CD4-positive, alpha-beta T cell treated with Interleukin-6 for 4 hours (primary cell): Measurements from ENCODE around the gene NDNF.

ENCODE experiments used
- DNase-seq: peaks from one replicate; pipeline ENCODE4 v3.0.0-alpha.2; 2020; ENCODE audit warnings: mixed read lengths

Gene NDNF

DNA sequence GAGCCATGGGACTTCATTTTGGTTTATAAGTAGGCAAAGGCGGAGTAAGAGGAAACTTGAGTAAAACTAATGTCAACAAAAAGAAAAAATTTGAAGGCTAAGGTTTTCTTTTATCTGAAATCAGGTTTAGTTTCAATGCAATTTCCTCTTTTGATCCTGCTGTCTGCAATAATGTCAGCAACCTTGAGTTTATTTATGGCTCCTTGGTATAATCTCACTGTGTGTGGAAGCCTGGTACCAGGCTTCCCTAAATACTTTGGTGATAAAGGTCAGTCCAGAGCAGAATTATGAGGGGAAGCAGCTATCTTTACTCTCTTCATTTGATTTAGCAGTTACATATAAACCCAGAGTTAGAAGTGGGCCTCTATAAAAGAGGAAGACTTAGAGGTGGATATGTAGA is 57.8 kb downstream of the NDNF start:
- DNase-seq, result no peak

GRCh38 chr4:121011780-121012340 is 60.5 kb downstream of the NDNF start:
- DNase-seq, result no peak

DNA sequence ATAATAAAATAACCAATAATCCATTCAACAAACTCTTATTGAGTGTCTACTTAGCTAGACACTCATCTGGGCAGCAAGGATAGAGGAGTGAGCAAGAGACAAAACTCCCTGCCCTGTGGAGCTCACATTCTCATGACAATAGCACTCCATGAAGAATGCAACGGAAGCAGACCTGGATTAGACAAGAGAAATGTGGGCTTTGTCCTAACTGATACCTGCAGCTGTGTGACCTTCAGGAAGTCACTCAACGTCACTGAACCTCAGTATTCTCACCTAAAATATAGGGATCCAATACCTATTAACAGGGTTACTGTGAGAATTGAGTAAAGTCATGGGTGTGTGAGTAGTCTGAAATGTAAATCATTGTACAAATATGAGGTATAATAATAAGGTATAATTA is 61.2 kb downstream of the NDNF start:
- DNase-seq, result no peak

- DNase-seq, result no peak
These were observed 62.5 kb downstream of the NDNF start for GRCh38 chr4:121009578-121010478.

DNA sequence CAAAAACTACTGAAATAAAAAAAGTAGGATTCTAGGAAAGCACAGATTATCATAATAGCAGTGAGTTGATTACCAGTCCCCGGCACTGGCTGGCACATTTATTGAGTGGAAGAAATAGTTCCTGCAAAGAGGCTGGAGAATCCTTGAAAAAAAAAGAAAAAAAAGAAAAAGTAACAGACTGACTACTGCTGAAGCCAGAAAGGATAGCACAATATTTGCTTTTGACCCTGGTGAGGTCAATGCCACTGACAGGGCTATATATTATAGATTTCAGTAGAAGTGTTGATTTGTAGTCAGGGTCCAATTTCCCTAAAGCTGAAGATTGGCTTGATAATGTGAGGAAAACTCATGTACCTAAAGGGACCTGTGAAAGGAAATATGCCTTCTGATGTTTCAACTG is 64.7 kb downstream of the NDNF start:
- no peak for DNase-seq

GRCh38 chr4:121003863-121004262 is 68.5 kb downstream of the NDNF start:
- DNase-seq, result no peak

GRCh38 chr4:120995266-120996010 is 76.9 kb downstream of the NDNF start:
- DNase-seq, result no peak

- DNase-seq, result no peak
These were observed 77.8 kb downstream of the NDNF start for GRCh38 chr4:120994521-120994920.

GRCh38 chr4:120991885-120992284 is 80.5 kb downstream of the NDNF start:
- no peak for DNase-seq

DNA sequence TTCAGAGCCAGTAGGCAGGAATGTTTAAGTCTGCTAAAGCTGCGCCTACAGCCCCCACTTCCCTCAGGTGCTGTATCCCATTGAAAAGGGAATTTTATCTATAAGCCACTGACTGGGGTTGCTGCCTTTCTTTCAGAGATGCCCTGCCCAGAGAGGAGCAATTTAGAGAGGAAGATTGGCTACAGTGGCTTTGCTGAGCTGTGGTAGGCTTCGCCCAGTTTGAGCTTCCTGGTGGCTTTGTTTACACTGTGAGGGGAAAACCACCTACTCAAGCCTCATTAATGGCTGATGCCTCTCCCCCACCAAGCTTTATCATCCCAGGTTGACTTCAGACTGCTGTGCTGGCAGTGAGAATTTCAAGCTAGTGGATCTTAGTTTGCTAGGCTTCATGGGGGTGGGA is 82.1 kb downstream of the NDNF start:
- no peak for DNase-seq
